HUES6 (cell line): ENCODE results near the gene BSN.

Source experiments
- H3K27ac ChIP-seq: 2 replicates; pipeline ENCODE4 v1.7.0; 2013; ENCODE audit warnings: low read depth, mild to moderate bottlenecking, low read length, inconsistent platforms
- H3K27me3 ChIP-seq: 2 replicates; pipeline ENCODE4 v1.6.1; 2013; ENCODE audit warnings: low read length; ENCODE audit not compliant: control insufficient read depth, insufficient read depth
- H3K36me3 ChIP-seq: 2 replicates; pipeline ENCODE4 v1.6.1; 2013; ENCODE audit warnings: low read length; ENCODE audit not compliant: control insufficient read depth, insufficient read depth
- H3K4me1 ChIP-seq: 2 replicates; pipeline ENCODE4 v1.6.1; 2013; ENCODE audit warnings: low read length; ENCODE audit not compliant: control insufficient read depth, insufficient read depth
- H3K4me3 ChIP-seq: 2 replicates; pipeline ENCODE4 v1.5.1; 2013; ENCODE audit warnings: low read depth, low read length
- H3K9ac ChIP-seq: one replicate; pipeline ENCODE4 v1.6.1; 2013; ENCODE audit warnings: mild to moderate bottlenecking, low read length
- H3K9me3 ChIP-seq: 2 replicates; pipeline ENCODE4 v1.6.1; 2013; ENCODE audit warnings: low read depth, low read length; ENCODE audit not compliant: control insufficient read depth, insufficient read depth

The BSN gene

DNA sequence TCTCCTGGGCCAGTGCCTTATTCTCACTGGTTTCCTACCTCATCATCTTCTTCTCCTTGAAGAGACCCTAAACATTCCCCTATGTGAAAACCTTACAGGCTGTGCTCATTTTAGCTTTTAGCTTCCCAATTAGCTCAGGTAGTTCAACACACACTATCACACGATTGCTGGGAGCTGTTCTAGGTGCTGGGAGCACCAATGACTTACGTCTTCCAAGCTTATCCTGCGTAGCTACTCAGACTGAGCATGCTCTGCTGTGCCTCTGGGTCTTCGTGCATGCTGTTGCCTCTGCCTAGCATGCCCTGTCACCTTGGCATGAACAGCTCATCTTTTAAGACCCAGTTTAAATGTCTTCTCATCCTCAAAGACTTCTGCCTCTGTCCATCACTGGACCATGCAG lies 64.1 kb downstream of the BSN start:
- no peaks in the 10 kb centered on the region for H3K36me3 ChIP-seq
- no peak overlapping the region for H3K4me3 ChIP-seq
- no peaks in the 10 kb centered on the region for H3K9me3 ChIP-seq

DNA sequence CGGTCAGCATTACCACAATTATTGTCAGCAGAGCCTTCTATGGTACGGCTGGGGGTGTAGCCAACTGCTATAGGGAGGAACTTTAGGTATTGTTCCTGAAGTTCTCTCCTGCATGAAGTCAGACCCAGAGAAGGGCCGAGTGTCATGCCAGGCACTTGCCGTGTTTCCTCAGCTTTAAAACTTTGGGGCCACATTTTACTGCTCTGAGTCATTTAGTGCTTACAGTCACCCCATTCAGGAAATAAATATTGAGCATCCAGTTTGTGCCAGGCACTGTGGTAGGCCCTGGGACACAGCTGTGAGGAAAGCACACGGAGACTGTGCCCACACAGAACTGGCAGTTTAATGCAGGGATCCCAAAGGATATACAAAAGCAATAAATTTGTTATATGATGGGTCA lies 65.4 kb downstream of the BSN start:
- H3K36me3 ChIP-seq, result no peaks in the 10 kb centered on the region
- H3K9me3 ChIP-seq, result no peaks in the 10 kb centered on the region
- H3K27ac ChIP-seq, result no peak overlapping the region
- no peaks in the 10 kb centered on the region for H3K27me3 ChIP-seq
- H3K4me1 ChIP-seq, result peaks cover 8% of the 10 kb centered on the region
- no peak overlapping the region for H3K4me3 ChIP-seq
- no peak overlapping the region for H3K9ac ChIP-seq

More for the DNA sequence above, 64.1 kb downstream of the BSN start:
- Histone ChIP-seq H3K27ac (no peak overlapping the region), H3K27me3 (no peaks in the 10 kb centered on the region), H3K9ac (no peak overlapping the region), H3K4me1 (peaks cover 8% of the 10 kb centered on the region)

DNA sequence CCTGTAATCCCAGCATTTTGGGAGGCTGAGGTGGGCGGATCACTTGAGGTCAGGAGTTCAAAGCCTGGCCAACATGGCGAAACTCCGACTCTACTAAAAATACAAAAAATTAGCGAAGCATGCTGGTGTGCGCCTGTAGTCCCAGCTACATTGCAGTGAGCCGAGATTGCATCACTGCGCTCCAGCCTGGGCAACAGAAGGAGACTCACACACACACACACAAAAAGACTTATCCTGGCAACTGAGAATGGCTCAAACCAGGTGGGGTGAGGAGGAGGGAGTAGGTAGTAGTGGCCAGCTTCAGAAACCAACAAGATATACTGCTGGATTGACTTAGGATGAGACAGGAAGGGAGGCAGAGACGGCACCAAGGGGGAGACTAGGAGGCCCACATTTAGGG lies 66.5 kb downstream of the BSN start:
- H3K36me3 ChIP-seq, result no peaks in the 10 kb centered on the region
- H3K9me3 ChIP-seq, result no peaks in the 10 kb centered on the region
- no peak overlapping the region for H3K27ac ChIP-seq
- no peak overlapping the region for H3K4me3 ChIP-seq
- no peaks in the 10 kb centered on the region for H3K27me3 ChIP-seq
- peaks cover 8% of the 10 kb centered on the region for H3K4me1 ChIP-seq
- no peak overlapping the region for H3K9ac ChIP-seq

DNA sequence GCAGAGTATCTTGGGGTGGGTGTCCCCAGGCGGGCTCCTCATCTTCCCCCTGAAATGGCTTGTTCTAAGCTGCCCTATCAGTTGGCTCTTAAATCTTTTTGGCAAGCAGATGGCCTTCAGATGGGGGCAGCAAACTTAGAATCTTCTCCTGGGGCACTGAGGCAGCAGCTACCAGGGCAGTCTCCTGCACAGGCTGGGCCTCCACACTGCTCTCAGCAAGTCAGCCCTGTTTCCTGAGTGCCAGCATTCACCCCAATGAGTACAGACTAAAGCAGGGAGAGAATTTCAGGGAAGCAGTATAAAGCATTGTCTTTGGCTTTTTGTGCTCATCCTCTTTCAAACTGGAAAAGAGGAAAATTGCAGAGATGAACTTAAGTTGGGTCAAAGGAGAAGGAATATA lies 68.8 kb downstream of the BSN start:
- Histone ChIP-seq H3K9me3 (no peaks in the 10 kb centered on the region), H3K4me3 (no peak overlapping the region), H3K36me3 (no peaks in the 10 kb centered on the region), H3K4me1 (no peaks in the 10 kb centered on the region), H3K27ac (no peak overlapping the region), H3K9ac (no peak overlapping the region), H3K27me3 (no peaks in the 10 kb centered on the region)

DNA sequence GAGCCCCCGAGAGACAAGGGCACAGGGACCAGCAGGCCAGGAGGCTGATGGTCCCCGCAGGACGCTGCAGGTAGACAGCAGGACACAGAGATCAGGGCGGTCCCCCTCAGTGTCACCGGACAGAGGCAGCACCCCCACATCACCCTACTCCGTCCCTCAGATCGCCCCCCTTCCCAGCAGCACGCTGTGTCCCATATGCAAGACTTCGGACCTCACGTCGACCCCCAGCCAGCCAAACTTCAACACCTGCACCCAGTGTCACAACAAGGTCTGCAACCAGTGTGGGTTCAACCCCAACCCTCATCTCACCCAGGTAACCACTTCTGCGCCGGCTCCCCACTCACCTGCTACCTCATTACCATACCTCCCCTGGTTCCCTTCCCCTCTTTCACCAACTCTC lies 70.8 kb downstream of the BSN start:
- no peak overlapping the region for H3K27ac ChIP-seq
- no peak overlapping the region for H3K4me3 ChIP-seq
- H3K9ac ChIP-seq, result no peak overlapping the region
- no peaks in the 10 kb centered on the region for H3K4me1 ChIP-seq
- H3K27me3 ChIP-seq, result no peaks in the 10 kb centered on the region
- H3K9me3 ChIP-seq, result no peaks in the 10 kb centered on the region
- H3K36me3 ChIP-seq, result no peaks in the 10 kb centered on the region

GRCh38 chr3:49626101-49626581 lies 71.9 kb downstream of the BSN start:
- Histone ChIP-seq H3K27ac (no peak overlapping the region), H3K27me3 (no peaks in the 10 kb centered on the region), H3K4me3 (no peak overlapping the region), H3K4me1 (no peaks in the 10 kb centered on the region), H3K9me3 (no peaks in the 10 kb centered on the region), H3K36me3 (no peaks in the 10 kb centered on the region), H3K9ac (no peak overlapping the region)

GRCh38 chr3:49626796-49627195 lies 72.5 kb downstream of the BSN start:
- Histone ChIP-seq H3K4me1 (no peaks in the 10 kb centered on the region), H3K36me3 (no peaks in the 10 kb centered on the region), H3K27ac (no peak overlapping the region), H3K27me3 (no peaks in the 10 kb centered on the region), H3K4me3 (no peak overlapping the region), H3K9ac (no peak overlapping the region), H3K9me3 (peaks cover 3% of the 10 kb centered on the region)

- H3K27me3 ChIP-seq, result no peaks in the 10 kb centered on the region
- no peaks in the 10 kb centered on the region for H3K36me3 ChIP-seq
- H3K9ac ChIP-seq, result no peak overlapping the region
- H3K4me1 ChIP-seq, result no peaks in the 10 kb centered on the region
- H3K4me3 ChIP-seq, result no peak overlapping the region
- H3K27ac ChIP-seq, result no peak overlapping the region
- H3K9me3 ChIP-seq, result peaks cover 7% of the 10 kb centered on the region
Observed at GRCh38 chr3:49627634-49628033, 73.4 kb downstream of the BSN start.

- Histone ChIP-seq H3K9me3 (peaks cover 7% of the 10 kb centered on the region), H3K4me1 (no peaks in the 10 kb centered on the region), H3K9ac (no peak overlapping the region), H3K27ac (no peak overlapping the region), H3K4me3 (no peak overlapping the region), H3K36me3 (no peaks in the 10 kb centered on the region), H3K27me3 (no peaks in the 10 kb centered on the region)
Observed at GRCh38 chr3:49628249-49628648, 74.0 kb downstream of the BSN start.

GRCh38 chr3:49629451-49629850 lies 75.2 kb downstream of the BSN start:
- no peak overlapping the region for H3K4me3 ChIP-seq
- peaks cover 7% of the 10 kb centered on the region for H3K9me3 ChIP-seq
- no peak overlapping the region for H3K9ac ChIP-seq
- H3K4me1 ChIP-seq, result no peaks in the 10 kb centered on the region
- H3K27me3 ChIP-seq, result no peaks in the 10 kb centered on the region
- no peaks in the 10 kb centered on the region for H3K36me3 ChIP-seq
- H3K27ac ChIP-seq, result no peak overlapping the region

DNA sequence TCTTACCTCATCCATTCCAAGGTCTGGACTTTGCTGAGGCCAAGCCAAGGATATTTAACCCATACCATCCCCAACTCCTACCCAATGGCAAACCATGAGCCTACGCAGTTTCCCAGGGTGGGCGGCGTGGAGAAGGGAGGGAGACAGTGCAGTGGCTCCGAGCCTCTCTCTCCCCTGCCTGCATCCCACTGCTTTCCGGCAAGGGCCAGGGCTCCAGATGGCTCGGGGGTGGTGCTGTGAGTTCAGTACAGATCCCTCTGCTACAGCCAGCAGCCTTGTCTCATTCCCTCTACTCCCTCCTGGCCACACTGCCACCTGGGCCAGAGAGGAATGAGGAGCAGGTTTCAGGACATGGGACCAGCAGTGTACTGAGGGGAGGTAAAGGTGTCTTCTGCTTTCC lies 75.6 kb downstream of the BSN start:
- Histone ChIP-seq H3K9ac (no peak overlapping the region), H3K4me3 (no peak overlapping the region), H3K36me3 (no peaks in the 10 kb centered on the region), H3K4me1 (no peaks in the 10 kb centered on the region), H3K27ac (no peak overlapping the region), H3K9me3 (peaks cover 7% of the 10 kb centered on the region), H3K27me3 (no peaks in the 10 kb centered on the region)

DNA sequence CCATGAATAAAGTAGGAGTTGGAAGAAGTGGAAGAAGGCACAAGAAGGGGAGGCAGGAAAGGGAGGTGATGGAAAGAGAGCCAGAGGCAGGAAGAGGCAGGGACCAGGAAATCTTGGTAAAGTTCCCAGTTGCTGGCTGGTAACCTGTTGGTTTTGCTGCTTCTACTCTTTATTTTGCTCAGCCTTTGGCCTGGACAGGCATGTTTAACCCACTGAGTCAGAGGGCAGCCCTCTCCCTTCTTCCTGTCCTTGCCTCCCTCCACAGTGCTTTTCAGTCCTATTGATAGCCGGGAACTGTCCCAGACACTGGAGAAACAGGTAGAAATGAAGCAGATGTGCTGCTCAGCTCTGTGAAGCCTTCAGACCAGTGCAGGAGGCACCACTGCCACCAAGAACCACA lies 76.5 kb downstream of the BSN start:
- H3K4me3 ChIP-seq, result no peak overlapping the region
- H3K9me3 ChIP-seq, result peaks cover 7% of the 10 kb centered on the region
- no peak overlapping the region for H3K9ac ChIP-seq
- no peaks in the 10 kb centered on the region for H3K27me3 ChIP-seq
- no peaks in the 10 kb centered on the region for H3K36me3 ChIP-seq
- H3K4me1 ChIP-seq, result no peaks in the 10 kb centered on the region
- no peak overlapping the region for H3K27ac ChIP-seq
